Ovary (tissue), 9 donors: Measurements from ENCODE around the gene DDA1. TPM values are rescaled to one million over a fixed set of nuclear protein-coding genes. Genes with fewer than 3 reads are reported as not detected.

ENCODE experiments used
- DNase-seq, 5 donors: peaks; one replicate each; pipeline ENCODE4 v3.0.0-alpha.2; 2019 to 2020
- H3K27ac ChIP-seq, 2 donors: fragments of 200-600 bp; one replicate each; pipeline versions ENCODE4 v1.5.1 to v1.8.0; 2019 to 2022
- H3K27me3 ChIP-seq: fragments of 200-600 bp; one replicate; pipeline ENCODE4 v1.8.0; 2022
- H3K36me3 ChIP-seq: fragments of 200-600 bp; sonication (generic); one replicate; pipeline ENCODE4 v1.5.1; 2019
- H3K4me1 ChIP-seq: one replicate; pipeline ENCODE4 v1.8.1; 2013; ENCODE audit warnings: mild to moderate bottlenecking, moderate library complexity; ENCODE audit not compliant: insufficient read depth
- H3K4me3 ChIP-seq: fragments of 200-600 bp; sonication (generic); one replicate; pipeline ENCODE4 v1.5.1; 2017
- H3K9me3 ChIP-seq, 2 donors: fragments of 200-600 bp in 1 of 2; sonication (generic) in 1 of 2; one replicate each; pipeline versions ENCODE4 v1.5.1 to v1.8.1; 2013 to 2019; ENCODE audit warnings: mild to moderate bottlenecking in 1 of 2, moderate library complexity in 1 of 2
- CTCF ChIP-seq, 3 donors: fragments of 450-650 bp in 2 of 3; fragments of 200-600 bp in 1 of 3; IDR thresholded peaks; one replicate each; pipeline versions ENCODE4 v1.5.1 to v1.8.0; 2016 to 2022; ENCODE audit warnings: antibody characterized with exemption in 3 of 3, mild to moderate bottlenecking in 1 of 3
- EP300 ChIP-seq: sonication (generic); formaldehyde crosslinking; IDR thresholded peaks from one replicate; pipeline ENCODE4 v1.6.1; 2017; ENCODE audit warnings: antibody characterized with exemption
- POLR2A ChIP-seq: fragments of 450-650 bp; IDR thresholded peaks from one replicate; pipeline ENCODE4 v1.6.1; 2017; ENCODE audit warnings: antibody characterized with exemption, mild to moderate bottlenecking, moderate library complexity
- WGBS, 3 donors: extraction: QIAGEN DNeasy Blood & Tissue Kit in 1 of 3; methylation state at CpG; one replicate each; pipeline versions ENCODE4 v1.1.5 to v1.1.7; 2013 to 2017; 5-methylcytosine and 5-hydroxymethylcytosine counted together
- intact Hi-C, 4 donors: fragments of 100-400 bp; cut with DNase I; formaldehyde crosslinking; loops; one replicate each; pipeline versions ENCODE4 v1.11.0 to v1.15.1; 2022 to 2023
- polyA plus RNA-seq, 2 donors: library from polyadenylated mRNA; stranded (reverse); fragments of 200-250 nt in 1 of 2; fragments of 350-450 nt in 1 of 2; fragmentation: Illumina TruSeq in 1 of 2; extraction: RNeasy Lipid Tissue Mini Kit (QIAGEN cat#74804) in 1 of 2; gene quantifications; one replicate each; pipeline ENCODE4 v1.2.3, GENCODE V29; 2013 to 2014
- total RNA-seq, 7 donors: library from RNA; depleted of rRNA in 2 of 7; stranded (reverse); fragments of >200 nt in 2 of 7; fragmentation: NEBNext Ultra II Directional in 3 of 7; extraction: Animal tissue kit (Norgen Biotek cat#: 25700) in 3 of 7; gene quantifications; one replicate each; pipeline versions ENCODE4 v1.1.0 to v1.2.4, GENCODE V29; 2016 to 2023
- donor health status: DM: no; HTN: no; CAD: no; lungs with moderate emphysema.
- donor health status: DM: no; HTN: no; CAD: no.
- donor health status: Bipolar disorder and iron deficiency.
- donor health status: DM: yes; HTN: yes; CAD: no.
- donor health status: DM: no; HTN: no; CAD: no.
- donor health status: DM: yes; HTN: yes; CAD: no.

The DDA1 gene
- total and polyA plus RNA-seq, 9 donors: 6.3 to 32.6 (median 20.2) TPM

GRCh38 chr19:17296273-17296672 lies 13.1 kb upstream of the DDA1 start:
- intact Hi-C loops: no loop called here
- H3K9me3 ChIP-seq: no peaks in the 10 kb centered on the region
- no peaks in the 10 kb centered on the region for H3K27me3 ChIP-seq
- peaks cover 2% of the 10 kb centered on the region for H3K4me1 ChIP-seq
- H3K27ac ChIP-seq: no peak overlapping the region
- no peak overlapping the region for H3K4me3 ChIP-seq
- TF ChIP-seq CTCF (IDR thresholded peaks at IDR 0.05): no peak
- no peak for TF ChIP-seq POLR2A
- no peaks in the 10 kb centered on the region for H3K36me3 ChIP-seq
- WGBS, 3 donors: 54 to 70% (median 63%) methylated on average over 4 of the region's 4 CpGs
- no peak for DNase-seq

- TF ChIP-seq EP300 (no peak), POLR2A (no peak), CTCF (IDR thresholded peaks at IDR 0.05) (no peak)
- no peaks in the 10 kb centered on the region for H3K9me3 ChIP-seq
- H3K4me3 ChIP-seq: no peak overlapping the region
- intact Hi-C loops: no loop called here
- no peaks in the 10 kb centered on the region for H3K36me3 ChIP-seq
- 80 to 87% (median 85%) methylated on average over 6 of the region's 6 CpGs for WGBS, 3 donors
- H3K27me3 ChIP-seq: no peaks in the 10 kb centered on the region
- H3K27ac ChIP-seq: no peak overlapping the region
- peaks cover 3% of the 10 kb centered on the region for H3K4me1 ChIP-seq
- no peak for DNase-seq
Measured at GRCh38 chr19:17296976-17297375, 12.4 kb upstream of the DDA1 start.

GRCh38 chr19:17300992-17301619 lies 8.3 kb upstream of the DDA1 start:
- no peak for DNase-seq
- Histone ChIP-seq H3K9me3 (no peaks in the 10 kb centered on the region), H3K4me1 (peaks cover 7% of the 10 kb centered on the region), H3K27ac (no peak overlapping the region), H3K4me3 (no peak overlapping the region), H3K36me3 (no peaks in the 10 kb centered on the region), H3K27me3 (no peaks in the 10 kb centered on the region)
- no peak for TF ChIP-seq POLR2A
- no peak for TF ChIP-seq EP300
- TF ChIP-seq CTCF (IDR thresholded peaks at IDR 0.05): no peak
- intact Hi-C loops: no loop called here
- WGBS, 3 donors: 89 to 96% (median 91%) methylated on average over 49 to 51 of the region's 51 CpGs

- WGBS, 3 donors: 7 to 37% (median 12%) methylated on average over 5 to 29 of the region's 29 CpGs
- peaks cover 7% of the 10 kb centered on the region for H3K4me1 ChIP-seq
Measured at GRCh38 chr19:17302391-17303166, 6.8 kb upstream of the DDA1 start.

More at GRCh38 chr19:17302391-17303166, 6.8 kb upstream of the DDA1 start:
- Histone ChIP-seq H3K4me3 (peak overlapping the region; percentile 65), H3K9me3 (no peaks in the 10 kb centered on the region), H3K36me3 (no peaks in the 10 kb centered on the region), H3K27ac (peak overlapping the region; percentile 50 to 59), H3K27me3 (no peaks in the 10 kb centered on the region)
- TF ChIP-seq CTCF (IDR thresholded peaks at IDR 0.05) (no peak), POLR2A (no peak), EP300 (no peak)
- intact Hi-C loops: no loop called here
- DNase-seq: peak; percentile 55 to 76 (median 74)
